Spleen (tissue), 11 donors: ENCODE results near the gene TTC22. TPM values are rescaled to one million over a fixed set of nuclear protein-coding genes. Genes with fewer than 3 reads are reported as not detected.
A peak's percentile ranks its signal among the peaks of the same experiment; 100 is the strongest.

Experiments used
- DNase-seq: peaks from one replicate; pipeline ENCODE4 v3.0.0-alpha.2; 2020
- H3K27ac ChIP-seq, 8 donors: fragments of 200-600 bp; sonication (generic) in 7 of 8; 1 replicate in 4 of 8; 2 replicates in 4 of 8; pipeline versions ENCODE4 v1.5.0 to v1.8.0; 2016 to 2021; ENCODE audit warnings: inconsistent platforms in 4 of 8, mild to moderate bottlenecking in 4 of 8, moderate library complexity in 1 of 8
- H3K27me3 ChIP-seq, 7 donors: fragments of 200-600 bp; sonication (generic) in 6 of 7; replicated peaks in 1 of 7; 1 replicate in 4 of 7; 2 replicates in 3 of 7; pipeline versions ENCODE4 v1.5.0 to v1.8.0; 2016 to 2021; ENCODE audit warnings: inconsistent platforms in 3 of 7, mild to moderate bottlenecking in 1 of 7
- H3K36me3 ChIP-seq, 6 donors: fragments of 200-600 bp; sonication (generic) in 5 of 6; 1 replicate in 4 of 6; 2 replicates in 2 of 6; pipeline versions ENCODE4 v1.5.0 to v1.8.0; 2016 to 2021; ENCODE audit warnings: inconsistent platforms in 2 of 6
- H3K4me1 ChIP-seq, 6 donors: fragments of 200-600 bp; sonication (generic) in 5 of 6; 1 replicate in 3 of 6; 2 replicates in 3 of 6; pipeline versions ENCODE4 v1.5.0 to v1.8.0; 2016 to 2021; ENCODE audit warnings: inconsistent platforms in 3 of 6
- H3K4me3 ChIP-seq, 8 donors: fragments of 200-600 bp; sonication (generic) in 7 of 8; 1 replicate in 4 of 8; 2 replicates in 4 of 8; pipeline versions ENCODE4 v1.5.0 to v1.8.0; 2016 to 2021; ENCODE audit warnings: inconsistent platforms in 4 of 8, mild to moderate bottlenecking in 4 of 8, moderate library complexity in 2 of 8
- H3K9me3 ChIP-seq, 8 donors: fragments of 200-600 bp; sonication (generic) in 7 of 8; 1 replicate in 4 of 8; 2 replicates in 4 of 8; pipeline versions ENCODE4 v1.5.0 to v1.8.0; 2016 to 2021; ENCODE audit warnings: inconsistent platforms in 4 of 8
- POLR2A ChIP-seq, 3 donors: fragments of 450-650 bp; IDR thresholded peaks; one replicate each; pipeline ENCODE4 v1.5.1; 2017; ENCODE audit warnings: antibody characterized with exemption in 3 of 3, mild to moderate bottlenecking in 1 of 3
- POLR2AphosphoS5 ChIP-seq, 3 donors: sonication (generic); formaldehyde crosslinking; IDR thresholded peaks; one replicate each; pipeline ENCODE4 v1.5.1; 2017; ENCODE audit warnings: antibody characterized with exemption in 3 of 3
- WGBS, 5 donors: extraction: QIAGEN DNeasy Blood & Tissue Kit in 3 of 5; methylation state at CpG; one replicate each; pipeline versions ENCODE4 v1.1.5 to v1.1.7; 2013 to 2018; 5-methylcytosine and 5-hydroxymethylcytosine counted together
- intact Hi-C: fragments of 100-400 bp; cut with DNase I; formaldehyde crosslinking; loops from one replicate; pipeline ENCODE4 v1.15.0; 2023; ENCODE audit warnings: low total_unique reads
- polyA plus RNA-seq, 3 donors: library from polyadenylated mRNA; stranded (reverse); fragments of 200-250 nt; gene quantifications; one replicate each; pipeline ENCODE4 v1.2.1, GENCODE V29; 2013
- total RNA-seq, 7 donors: library from RNA; depleted of rRNA in 3 of 7; stranded (reverse); fragments of >200 nt in 3 of 7; fragmentation: NEBNext Ultra II Directional in 4 of 7; extraction: Animal tissue kit (Norgen Biotek cat#: 25700) in 4 of 7; gene quantifications; one replicate each; pipeline versions ENCODE4 v1.1.0 to v1.2.1, GENCODE V29; 2016 to 2021
- TF ChIP-seq, protein P1 (sequence below), 11 experiments: fragments of 200-600 bp in 7 of 11; fragments of 450-650 bp in 4 of 11; sonication (generic) in 4 of 11; IDR thresholded peaks in 8 of 11; conservative IDR thresholded peaks in 3 of 11; 1 replicate in 7 of 11; 2 replicates in 4 of 11; pipeline versions ENCODE4 v1.4.0 to v1.8.0; 2016 to 2021; ENCODE audit warnings: antibody characterized with exemption in 11 of 11, inconsistent platforms in 4 of 11, mild to moderate bottlenecking in 1 of 11
- donor health status: healthy with polysubstance abuse.
- donor health status: DM: no; HTN: no; CAD: no; lungs with moderate emphysema.
- donor health status: DM: no; HTN: no; CAD: no.
- donor health status: Bipolar disorder and iron deficiency.
- donor health status: healthy.
- donor health status: DM: no; HTN: no; CAD: no.
- donor health status: DM: yes; HTN: yes; CAD: no.

Gene TTC22
- total and polyA plus RNA-seq, 10 donors = 0.73 to 6.4 (median 3.5) TPM

DNA sequence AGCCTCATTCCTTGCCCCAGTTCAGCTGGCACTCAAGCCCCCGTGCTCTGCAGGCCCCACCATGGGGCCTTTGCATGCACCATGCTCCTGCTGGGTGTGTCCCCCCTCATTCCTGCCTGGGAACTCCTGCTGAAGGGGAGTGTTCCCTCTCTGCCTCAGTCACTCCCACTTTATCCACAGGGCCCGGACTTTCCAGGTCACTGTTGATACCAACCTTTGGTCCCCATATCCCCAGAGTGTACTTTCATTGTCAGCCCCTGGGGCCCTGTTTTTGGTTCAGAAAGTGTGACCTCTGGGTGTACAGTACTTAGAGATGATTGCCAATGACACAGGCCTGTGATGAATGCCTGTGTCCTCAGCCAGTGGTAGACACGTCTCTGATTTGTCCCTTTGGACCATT, 2.9 kb downstream of the TTC22 start:
- Histone ChIP-seq H3K27me3 (peaks cover 0 to 22% (median 15%) of the 10 kb centered on the region in 7 donors), H3K4me1 (peaks cover 9 to 48% (median 33%) of the 10 kb centered on the region in 6 donors), H3K36me3 (peaks cover 0 to 16% (median 0%) of the 10 kb centered on the region in 6 donors), H3K9me3 (peaks cover 0 to under 1% (median 0%) of the 10 kb centered on the region in 8 donors), H3K4me3 (no peak overlapping the region), H3K27ac (no peak overlapping the region)
- 72 to 92% (median 78%) methylated on average over 3 of the region's 3 CpGs for WGBS, 5 donors
- TF ChIP-seq, protein P1, sequence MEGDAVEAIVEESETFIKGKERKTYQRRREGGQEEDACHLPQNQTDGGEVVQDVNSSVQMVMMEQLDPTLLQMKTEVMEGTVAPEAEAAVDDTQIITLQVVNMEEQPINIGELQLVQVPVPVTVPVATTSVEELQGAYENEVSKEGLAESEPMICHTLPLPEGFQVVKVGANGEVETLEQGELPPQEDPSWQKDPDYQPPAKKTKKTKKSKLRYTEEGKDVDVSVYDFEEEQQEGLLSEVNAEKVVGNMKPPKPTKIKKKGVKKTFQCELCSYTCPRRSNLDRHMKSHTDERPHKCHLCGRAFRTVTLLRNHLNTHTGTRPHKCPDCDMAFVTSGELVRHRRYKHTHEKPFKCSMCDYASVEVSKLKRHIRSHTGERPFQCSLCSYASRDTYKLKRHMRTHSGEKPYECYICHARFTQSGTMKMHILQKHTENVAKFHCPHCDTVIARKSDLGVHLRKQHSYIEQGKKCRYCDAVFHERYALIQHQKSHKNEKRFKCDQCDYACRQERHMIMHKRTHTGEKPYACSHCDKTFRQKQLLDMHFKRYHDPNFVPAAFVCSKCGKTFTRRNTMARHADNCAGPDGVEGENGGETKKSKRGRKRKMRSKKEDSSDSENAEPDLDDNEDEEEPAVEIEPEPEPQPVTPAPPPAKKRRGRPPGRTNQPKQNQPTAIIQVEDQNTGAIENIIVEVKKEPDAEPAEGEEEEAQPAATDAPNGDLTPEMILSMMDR (IDR thresholded peaks at IDR 0.05 in 8 of 11, conservative IDR thresholded peaks at IDR 0.05 in 3 of 11) = no peak
- TF ChIP-seq POLR2AphosphoS5 (IDR thresholded peaks at IDR 0.05) = no peak
- no peak for TF ChIP-seq POLR2A (IDR thresholded peaks at IDR 0.05)
- intact Hi-C loops = no loop called here
- DNase-seq = peak; percentile 54

DNA sequence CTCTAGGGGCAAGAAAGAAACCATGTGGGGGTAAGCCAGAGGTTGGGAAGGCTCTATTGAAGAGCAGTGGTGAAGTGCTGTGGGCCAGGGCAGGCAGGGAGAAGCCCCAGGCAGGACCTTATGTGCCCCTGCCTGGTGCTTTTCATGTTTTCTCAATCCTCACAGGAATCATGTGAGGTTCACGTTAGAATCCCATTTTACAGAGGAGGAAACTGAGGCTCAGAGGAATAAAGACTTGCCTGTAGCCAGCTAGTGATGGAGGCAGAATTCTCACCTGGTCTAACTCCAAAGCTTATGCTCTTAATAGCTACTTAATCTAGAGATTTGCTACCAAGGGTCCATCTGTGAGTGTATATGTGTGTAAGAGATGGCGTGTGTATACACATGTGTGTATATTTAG, 4.2 kb downstream of the TTC22 start:
- intact Hi-C loops = no loop called here
- TF ChIP-seq POLR2A (IDR thresholded peaks at IDR 0.05) = no peak
- TF ChIP-seq, protein P1 (IDR thresholded peaks at IDR 0.05 in 8 of 11, conservative IDR thresholded peaks at IDR 0.05 in 3 of 11) = no peak
- TF ChIP-seq POLR2AphosphoS5 (IDR thresholded peaks at IDR 0.05) = no peak
- H3K4me3 ChIP-seq = no peak overlapping the region
- DNase-seq = peak; percentile 11
- no peak overlapping the region for H3K27ac ChIP-seq
- peaks cover 0 to 13% (median 10%) of the 10 kb centered on the region in 8 donors for H3K9me3 ChIP-seq
- 88 to 98% (median 92%) methylated on average over 2 of the region's 2 CpGs for WGBS, 5 donors
- H3K36me3 ChIP-seq = peaks cover 0 to 27% (median 0%) of the 10 kb centered on the region in 6 donors
- H3K27me3 ChIP-seq = peaks cover 0 to 21% (median 15%) of the 10 kb centered on the region in 7 donors
- peaks cover 6 to 42% (median 32%) of the 10 kb centered on the region in 6 donors for H3K4me1 ChIP-seq

DNA sequence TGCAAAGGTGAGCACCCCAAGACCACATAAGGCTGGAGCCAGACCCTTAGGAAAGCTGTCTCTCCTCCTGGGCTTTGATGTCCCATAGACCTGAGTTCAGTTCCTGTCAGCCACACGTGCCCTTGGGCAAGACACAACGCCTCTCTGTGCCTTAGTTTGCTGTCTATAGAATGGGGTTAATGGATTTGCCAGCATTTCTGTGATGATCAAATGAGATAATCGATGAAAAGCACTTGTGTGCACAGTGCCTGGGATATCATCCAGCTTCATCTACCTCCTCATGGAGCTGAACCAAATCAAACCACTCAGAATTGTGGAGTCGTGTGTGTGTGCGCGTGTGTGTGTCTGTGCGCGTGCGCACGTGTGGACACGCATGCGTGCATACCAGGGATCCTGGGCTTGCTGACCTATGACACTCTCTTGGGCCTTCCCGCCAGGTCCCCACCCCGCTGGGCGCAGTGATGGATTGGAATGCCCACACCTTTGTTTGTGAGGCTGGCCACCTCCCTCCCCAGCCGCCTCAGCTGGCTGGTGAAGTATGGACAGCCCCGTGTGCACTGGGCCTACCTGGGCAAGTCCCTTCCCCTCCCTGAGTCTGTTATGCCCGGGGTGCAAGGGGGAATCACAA, 5.2 kb downstream of the TTC22 start:
- DNase-seq = peak; percentile 68
- H3K9me3 ChIP-seq = peaks cover 0 to 16% (median 12%) of the 10 kb centered on the region in 8 donors
- no peak for TF ChIP-seq POLR2AphosphoS5 (IDR thresholded peaks at IDR 0.05)
- no peak for TF ChIP-seq POLR2A (IDR thresholded peaks at IDR 0.05)
- TF ChIP-seq, protein P1 (IDR thresholded peaks at IDR 0.05 in 8 of 11, conservative IDR thresholded peaks at IDR 0.05 in 3 of 11) = no peak
- peaks cover 0 to 11% (median 8%) of the 10 kb centered on the region in 7 donors for H3K27me3 ChIP-seq
- H3K4me3 ChIP-seq = no peak overlapping the region
- H3K27ac ChIP-seq = no peak overlapping the region
- H3K4me1 ChIP-seq = peaks cover 3 to 33% (median 23%) of the 10 kb centered on the region in 6 donors
- intact Hi-C loops = no loop called here
- 91 to 94% (median 92%) methylated on average over 18 of the region's 18 CpGs for WGBS, 5 donors
- H3K36me3 ChIP-seq = peaks cover 0 to 27% (median 0%) of the 10 kb centered on the region in 6 donors

DNA sequence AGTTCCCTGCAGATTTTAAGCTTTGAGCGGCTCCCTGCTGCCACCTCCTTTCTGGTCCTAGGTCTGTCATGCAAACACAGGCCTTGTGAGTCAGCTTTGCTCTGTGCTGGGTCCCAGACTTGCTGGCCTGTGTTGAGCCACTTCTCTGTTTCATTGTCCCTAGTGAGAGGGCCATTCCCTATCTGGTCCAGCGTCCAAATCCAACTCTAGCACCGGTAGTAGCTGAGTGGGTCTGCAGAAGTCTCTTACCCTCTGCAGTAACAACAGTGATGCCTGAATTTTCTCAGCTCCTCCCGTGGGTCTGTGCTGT, 5.8 kb downstream of the TTC22 start:
- Histone ChIP-seq H3K4me1 (peaks cover 2 to 26% (median 16%) of the 10 kb centered on the region in 6 donors), H3K27me3 (peaks cover 0 to 5% (median 1%) of the 10 kb centered on the region in 7 donors), H3K9me3 (peaks cover 0 to 16% (median 12%) of the 10 kb centered on the region in 8 donors), H3K4me3 (no peak overlapping the region), H3K27ac (no peak overlapping the region), H3K36me3 (peaks cover 0 to 27% (median 0%) of the 10 kb centered on the region in 6 donors)
- TF ChIP-seq POLR2A (IDR thresholded peaks at IDR 0.05) = no peak
- TF ChIP-seq POLR2AphosphoS5 (IDR thresholded peaks at IDR 0.05) = no peak
- TF ChIP-seq, protein P1 (IDR thresholded peaks at IDR 0.05 in 8 of 11, conservative IDR thresholded peaks at IDR 0.05 in 3 of 11) = no peak
- intact Hi-C loops = no loop called here
- DNase-seq = peak; percentile 24
- 67 to 90% (median 81%) methylated on average over 4 of the region's 4 CpGs for WGBS, 5 donors
